ENCODE data around the gene PAXX. TPM values are rescaled to one million over a fixed set of nuclear protein-coding genes. Genes with fewer than 3 reads are reported as not detected.

PAXX gene
- total RNA-seq, 5 donors from 2014 or later (not counting 1 experiment from before 2014, with no cell fraction given): 81.3 to 173 (median 127) TPM

GRCh38 chr9:136977223-136977622 is 15.0 kb upstream of the PAXX start, which contains the start of gene PTGDS:
Gene PTGDS (plus strand): TSS chr9:136977504. CDS start chr9:136977579, 75 bp downstream.
- Mint-ChIP-seq H3K4me3 (peak within 1 kb of the TSS in 2 of 3 donors; percentile 51 to 65), H3K36me3 (no peaks in the 10 kb centered on the region), H3K27me3 (peaks cover 0 to 6% of the 10 kb centered on the region in 2 donors), H3K9me3 (no peaks in the 10 kb centered on the region), H3K27ac (peak within 1 kb of the TSS in 1 of 2 donors; percentile 82), H3K4me1 (peaks cover 14 to 35% (median 25%) of the 10 kb centered on the region in 3 donors)
- WGBS (ENCODE audit: insufficient coverage): 69% methylated on average over 5 of the region's 10 CpGs
- H3K27me3 ChIP-seq (replicated peaks in 1 of 2; ENCODE audit: control insufficient read depth in 2 of 2, extremely low read depth in 1 of 2, insufficient read depth in 2 of 2, low read length in 1 of 2): peaks cover 0 to 13% of the 10 kb centered on the region in 2 experiments
- ChIA-PET CTCF (no interaction called here), POLR2A (no interaction called here)
- no peaks in the 10 kb centered on the region for H3K9me3 ChIP-seq
- H3K36me3 ChIP-seq (ENCODE audit: control insufficient read depth in 2 of 2, extremely low read depth in 1 of 2, insufficient read depth in 1 of 2, low read length in 1 of 2): no peaks in the 10 kb centered on the region
- ATAC-seq (replicated peaks in 1 of 4): no peak
- DNase-seq: no peak
- no peak within 1 kb of the TSS for H3K27ac ChIP-seq (ENCODE audit: low read length)
- H3K4me3 ChIP-seq (ENCODE audit: control insufficient read depth in 1 of 2, extremely low read depth in 1 of 2, low read length in 1 of 2): peak within 1 kb of the TSS; percentile 12 to 30
- peaks cover 0 to 63% of the 10 kb centered on the region in 2 experiments for H3K4me1 ChIP-seq (ENCODE audit: control insufficient read depth in 1 of 2, extremely low read depth in 1 of 2, insufficient read depth in 2 of 2, low read length in 2 of 2)

- Histone ChIP-seq H3K4me1 (ENCODE audit: control insufficient read depth in 1 of 2, extremely low read depth in 1 of 2, insufficient read depth in 2 of 2, low read length in 2 of 2) (peaks cover 0 to 63% of the 10 kb centered on the region in 2 experiments), H3K36me3 (ENCODE audit: control insufficient read depth in 2 of 2, extremely low read depth in 1 of 2, insufficient read depth in 1 of 2, low read length in 1 of 2) (no peaks in the 10 kb centered on the region), H3K27me3 (replicated peaks in 1 of 2; ENCODE audit: control insufficient read depth in 2 of 2, extremely low read depth in 1 of 2, insufficient read depth in 2 of 2, low read length in 1 of 2) (peaks cover 0 to 18% of the 10 kb centered on the region in 2 experiments), H3K4me3 (ENCODE audit: control insufficient read depth in 1 of 2, extremely low read depth in 1 of 2, low read length in 1 of 2) (peak overlapping the region in 1 of 2 donors; percentile 30), H3K9me3 (no peaks in the 10 kb centered on the region), H3K27ac (ENCODE audit: low read length) (no peak overlapping the region)
- Mint-ChIP-seq H3K27ac (no peak overlapping the region), H3K36me3 (no peaks in the 10 kb centered on the region), H3K27me3 (peaks cover 0 to 6% of the 10 kb centered on the region in 2 donors), H3K9me3 (no peaks in the 10 kb centered on the region), H3K4me3 (peak overlapping the region in 2 of 3 donors; percentile 51 to 65), H3K4me1 (peaks cover 14 to 35% (median 25%) of the 10 kb centered on the region in 3 donors)
- ATAC-seq (replicated peaks in 1 of 4) (no peak), DNase-seq (no peak)
- ChIA-PET POLR2A (interaction anchor here in 1 of 2 donors (0.6 kb wide), 1 partner anchor 93 kb away, joined by 6 read pairs; no protein-coding TSS in a partner anchor), CTCF (interaction anchor here in 1 of 2 donors (0.9 to 1.2 kb wide), 4 partner anchors 15 to 54 kb away, joined by 3 to 7 read pairs (median 4); partner anchors contain the start of genes CLIC3, FUT7 and PAXX)
- WGBS (ENCODE audit: insufficient coverage): 64% methylated on average over 29 of the region's 33 CpGs
These were observed 14.6 kb upstream of the PAXX start for GRCh38 chr9:136977649-136978072.

- Histone ChIP-seq H3K4me3 (ENCODE audit: control insufficient read depth in 1 of 2, extremely low read depth in 1 of 2, low read length in 1 of 2) (peak overlapping the region; percentile 12 to 30), H3K4me1 (ENCODE audit: control insufficient read depth in 1 of 2, extremely low read depth in 1 of 2, insufficient read depth in 2 of 2, low read length in 2 of 2) (peaks cover 0 to 60% of the 10 kb centered on the region in 2 experiments), H3K36me3 (ENCODE audit: control insufficient read depth in 2 of 2, extremely low read depth in 1 of 2, insufficient read depth in 1 of 2, low read length in 1 of 2) (no peaks in the 10 kb centered on the region), H3K9me3 (no peaks in the 10 kb centered on the region), H3K27ac (ENCODE audit: low read length) (no peak overlapping the region), H3K27me3 (replicated peaks in 1 of 2; ENCODE audit: control insufficient read depth in 2 of 2, extremely low read depth in 1 of 2, insufficient read depth in 2 of 2, low read length in 1 of 2) (peaks cover 0 to 24% of the 10 kb centered on the region in 2 experiments)
- Mint-ChIP-seq H3K36me3 (no peaks in the 10 kb centered on the region), H3K4me3 (peak overlapping the region in 1 of 3 donors; percentile 65), H3K27ac (no peak overlapping the region), H3K4me1 (peaks cover 14 to 35% (median 25%) of the 10 kb centered on the region in 3 donors), H3K27me3 (peaks cover 0 to 6% of the 10 kb centered on the region in 2 donors), H3K9me3 (no peaks in the 10 kb centered on the region)
- ChIA-PET CTCF (interaction anchor here (0.6 to 1.2 kb wide), 8 partner anchors 14 to 90 kb away, joined by 3 to 9 read pairs (median 4); partner anchors contain the start of genes CLIC3 (in 1 of the 2), FUT7 (in 1 of the 2) and PAXX (in 1 of the 2)), POLR2A (interaction anchor here in 1 of 2 donors (0.6 kb wide), 1 partner anchor 92 kb away, joined by 6 read pairs; no protein-coding TSS in a partner anchor)
- 6% methylated on average over 55 of the region's 78 CpGs for WGBS (ENCODE audit: insufficient coverage)
- peak; percentile 31 to 67 (median 48) for ATAC-seq (replicated peaks in 1 of 4)
- peak; percentile 30 to 82 (median 59) for DNase-seq
These were observed 14.0 kb upstream of the PAXX start for GRCh38 chr9:136978073-136978864.

GRCh38 chr9:136978865-136979544 is 13.2 kb upstream of the PAXX start:
- H3K4me1 Mint-ChIP-seq: peaks cover 19 to 37% (median 25%) of the 10 kb centered on the region in 3 donors
- H3K27me3 ChIP-seq (replicated peaks in 1 of 2; ENCODE audit: control insufficient read depth in 2 of 2, extremely low read depth in 1 of 2, insufficient read depth in 2 of 2, low read length in 1 of 2): peaks cover 0 to 31% of the 10 kb centered on the region in 2 experiments
- H3K36me3 Mint-ChIP-seq: no peaks in the 10 kb centered on the region
- 57% methylated on average over 37 of the region's 41 CpGs for WGBS (ENCODE audit: insufficient coverage)
- H3K4me1 ChIP-seq (ENCODE audit: control insufficient read depth in 1 of 2, extremely low read depth in 1 of 2, insufficient read depth in 2 of 2, low read length in 2 of 2): peaks cover 0 to 52% of the 10 kb centered on the region in 2 experiments
- POLR2A ChIA-PET: no interaction called here
- no peak overlapping the region for H3K4me3 Mint-ChIP-seq
- no peak overlapping the region for H3K27ac Mint-ChIP-seq
- ATAC-seq (replicated peaks in 1 of 4) (no peak), DNase-seq (no peak)
- H3K27me3 Mint-ChIP-seq: peaks cover 4 to 10% of the 10 kb centered on the region in 2 donors
- no peak overlapping the region for H3K4me3 ChIP-seq (ENCODE audit: control insufficient read depth in 1 of 2, extremely low read depth in 1 of 2, low read length in 1 of 2)
- H3K36me3 ChIP-seq (ENCODE audit: control insufficient read depth in 2 of 2, extremely low read depth in 1 of 2, insufficient read depth in 1 of 2, low read length in 1 of 2): no peaks in the 10 kb centered on the region
- no peaks in the 10 kb centered on the region for H3K9me3 ChIP-seq
- CTCF ChIA-PET: interaction anchor here in 1 of 2 donors (0.6 to 0.9 kb wide), 5 partner anchors 43 to 89 kb away, joined by 3 to 9 read pairs (median 3); partner anchors contain the start of gene FUT7
- no peaks in the 10 kb centered on the region for H3K9me3 Mint-ChIP-seq
- H3K27ac ChIP-seq (ENCODE audit: low read length): no peak overlapping the region

- POLR2A ChIA-PET: no interaction called here
- Histone ChIP-seq H3K4me1 (ENCODE audit: control insufficient read depth in 1 of 2, extremely low read depth in 1 of 2, insufficient read depth in 2 of 2, low read length in 2 of 2) (peaks cover 0 to 51% of the 10 kb centered on the region in 2 experiments), H3K9me3 (no peaks in the 10 kb centered on the region), H3K27ac (ENCODE audit: low read length) (no peak overlapping the region), H3K27me3 (replicated peaks in 1 of 2; ENCODE audit: control insufficient read depth in 2 of 2, extremely low read depth in 1 of 2, insufficient read depth in 2 of 2, low read length in 1 of 2) (peaks cover 0 to 41% of the 10 kb centered on the region in 2 experiments), H3K4me3 (ENCODE audit: control insufficient read depth in 1 of 2, extremely low read depth in 1 of 2, low read length in 1 of 2) (no peak overlapping the region), H3K36me3 (ENCODE audit: control insufficient read depth in 2 of 2, extremely low read depth in 1 of 2, insufficient read depth in 1 of 2, low read length in 1 of 2) (no peaks in the 10 kb centered on the region)
- Mint-ChIP-seq H3K36me3 (no peaks in the 10 kb centered on the region), H3K9me3 (no peaks in the 10 kb centered on the region), H3K4me1 (peaks cover 16 to 27% (median 21%) of the 10 kb centered on the region in 3 donors), H3K4me3 (no peak overlapping the region), H3K27me3 (peaks cover 6 to 14% of the 10 kb centered on the region in 2 donors), H3K27ac (no peak overlapping the region)
- no peak for DNase-seq
- no peak for ATAC-seq (replicated peaks in 1 of 4)
- WGBS (ENCODE audit: insufficient coverage): 83% methylated on average over 23 of the region's 26 CpGs
- CTCF ChIA-PET: no interaction called here
These were observed 12.2 kb upstream of the PAXX start for GRCh38 chr9:136979769-136980587.
